Activated naive CD8-positive, alpha-beta T cell (primary cell): ENCODE measurements around the gene GDI2.

Experiments
- H3K27ac Mint-ChIP-seq: one replicate; pipeline ENCODE4 v1.8.0; 2021; ENCODE audit warnings: mixed read lengths
- H3K27me3 Mint-ChIP-seq: one replicate; pipeline ENCODE4 v1.8.0; 2021; ENCODE audit warnings: mixed read lengths
- H3K36me3 Mint-ChIP-seq: one replicate; pipeline ENCODE4 v1.8.0; 2021; ENCODE audit warnings: mixed read lengths
- H3K4me1 Mint-ChIP-seq: one replicate; pipeline ENCODE4 v1.8.0; 2021; ENCODE audit warnings: low read depth, mixed read lengths
- H3K4me3 Mint-ChIP-seq: one replicate; pipeline ENCODE4 v1.8.0; 2021; ENCODE audit warnings: mild to moderate bottlenecking, mixed read lengths
- H3K9me3 Mint-ChIP-seq: one replicate; pipeline ENCODE4 v1.8.0; 2021; ENCODE audit warnings: low read depth, mixed read lengths

The GDI2 gene

GRCh38 chr10:5720182-5720581 is 93.1 kb downstream of the GDI2 start:
- Mint-ChIP-seq H3K27ac (no peak overlapping the region), H3K4me1 (peaks cover 30% of the 10 kb centered on the region), H3K9me3 (no peaks in the 10 kb centered on the region), H3K4me3 (no peak overlapping the region), H3K27me3 (no peaks in the 10 kb centered on the region), H3K36me3 (peaks cover 10% of the 10 kb centered on the region)

- no peaks in the 10 kb centered on the region for H3K27me3 Mint-ChIP-seq
- H3K9me3 Mint-ChIP-seq, result no peaks in the 10 kb centered on the region
- H3K4me3 Mint-ChIP-seq, result no peak overlapping the region
- peaks cover 10% of the 10 kb centered on the region for H3K36me3 Mint-ChIP-seq
- H3K27ac Mint-ChIP-seq, result peak overlapping the region; percentile 22
- H3K4me1 Mint-ChIP-seq, result peaks cover 34% of the 10 kb centered on the region
Measured at GRCh38 chr10:5719546-5719945, 93.7 kb downstream of the GDI2 start.
